Mucosa of descending colon (tissue), 3 donors: Measurements from ENCODE around the gene NOD2. TPM values are rescaled to one million over a fixed set of nuclear protein-coding genes. Genes with fewer than 3 reads are reported as not detected.

Experiments
- ATAC-seq: fragments of 200-7000 bp; cut with Tn5 transposase; one replicate; pipeline ENCODE4 v1.9.1; 2020; ENCODE audit warnings: mild to moderate bottlenecking, moderate library complexity
- DNase-seq, 3 donors: peaks; one replicate each; pipeline ENCODE4 v3.0.0-alpha.2; 2020
- H3K36me3 ChIP-seq: fragments of 200-600 bp; one replicate; pipeline ENCODE4 v1.8.0; 2021; ENCODE audit warnings: low read depth, mild to moderate bottlenecking
- H3K4me1 ChIP-seq: fragments of 200-600 bp; one replicate; pipeline ENCODE4 v1.8.0; 2021; ENCODE audit warnings: low read depth, mild to moderate bottlenecking
- H3K4me3 ChIP-seq: fragments of 200-600 bp; one replicate; pipeline ENCODE4 v1.8.0; 2021; ENCODE audit warnings: mild to moderate bottlenecking
- H3K9me3 ChIP-seq: fragments of 200-600 bp; one replicate; pipeline ENCODE4 v1.8.0; 2021; ENCODE audit warnings: mild to moderate bottlenecking
- CTCF ChIP-seq: fragments of 200-600 bp; IDR thresholded peaks from one replicate; pipeline ENCODE4 v1.8.0; 2022; ENCODE audit warnings: antibody characterized with exemption, mild to moderate bottlenecking
- intact Hi-C, 2 donors: fragments of 100-400 bp; cut with DNase I in 1 of 2; cut with micrococcal nuclease in 1 of 2; formaldehyde crosslinking; loops; one replicate each; pipeline versions ENCODE4 v1.11.0 to v1.11.1; 2022; cut with DNase I, micrococcal nuclease
- total RNA-seq, 3 donors: library from RNA; stranded (reverse); fragmentation: NEBNext Ultra II Directional in 2 of 3; extraction: Animal tissue kit (Norgen Biotek cat#: 25700) in 2 of 3; gene quantifications; one replicate each; pipeline versions ENCODE4 v1.2.1 to v1.2.4, GENCODE V29; 2021 to 2023
- donor health status: DM: no; HTN: no; CAD: no; lungs with moderate emphysema.
- donor health status: DM: no; HTN: no; CAD: no.
- donor health status: DM: no; HTN: yes; CAD: no.

NOD2 gene
- total RNA-seq, 3 donors from 2014 or later = 0.87 to 2.4 (median 2.0) TPM

GRCh38 chr16:50673496-50674275 is 19.7 kb upstream of the NOD2 start:
- Histone ChIP-seq H3K36me3 (no peaks in the 10 kb centered on the region), H3K9me3 (peaks cover 28% of the 10 kb centered on the region), H3K4me3 (no peak overlapping the region), H3K4me1 (no peaks in the 10 kb centered on the region)
- DNase-seq (peak in 1 of 3 donors; percentile 43), ATAC-seq (no peak)
- intact Hi-C loops = no loop called here
- TF ChIP-seq CTCF = no peak

- DNase-seq (no peak), ATAC-seq (no peak)
- TF ChIP-seq CTCF = no peak
- Histone ChIP-seq H3K4me3 (no peak overlapping the region), H3K36me3 (no peaks in the 10 kb centered on the region), H3K4me1 (no peaks in the 10 kb centered on the region), H3K9me3 (peaks cover 28% of the 10 kb centered on the region)
- intact Hi-C loops = no loop called here
Measured at GRCh38 chr16:50674831-50675230, 18.6 kb upstream of the NOD2 start.

GRCh38 chr16:50675686-50676610 is 17.5 kb upstream of the NOD2 start:
- intact Hi-C loops = no loop called here
- H3K4me3 ChIP-seq = no peak overlapping the region
- no peaks in the 10 kb centered on the region for H3K4me1 ChIP-seq
- H3K9me3 ChIP-seq = peaks cover 28% of the 10 kb centered on the region
- peak in 1 of 3 donors; percentile 37 for DNase-seq
- no peak for ATAC-seq
- no peak for TF ChIP-seq CTCF
- H3K36me3 ChIP-seq = no peaks in the 10 kb centered on the region

- ATAC-seq = no peak
- intact Hi-C loops = no loop called here
- Histone ChIP-seq H3K36me3 (no peaks in the 10 kb centered on the region), H3K9me3 (peaks cover 22% of the 10 kb centered on the region), H3K4me1 (no peaks in the 10 kb centered on the region), H3K4me3 (no peak overlapping the region)
- DNase-seq = no peak
- no peak for TF ChIP-seq CTCF
Measured at GRCh38 chr16:50676684-50677225, 16.7 kb upstream of the NOD2 start.

GRCh38 chr16:50677351-50677750 is 16.1 kb upstream of the NOD2 start:
- TF ChIP-seq CTCF = no peak
- Histone ChIP-seq H3K4me1 (no peaks in the 10 kb centered on the region), H3K9me3 (peaks cover 16% of the 10 kb centered on the region), H3K36me3 (no peaks in the 10 kb centered on the region), H3K4me3 (no peak overlapping the region)
- no peak for ATAC-seq
- intact Hi-C loops = no loop called here
- DNase-seq = peak in 1 of 3 donors; percentile 47
